Liver (tissue), 10 donors: Measurements from ENCODE around the gene TMBIM6. TPM values are rescaled to one million over a fixed set of nuclear protein-coding genes. Genes with fewer than 3 reads are reported as not detected.

Experiments used
- DNase-seq: peaks from one replicate; pipeline ENCODE4 v3.0.0-alpha.2; 2017; ENCODE audit warnings: low spot score
- H3K27ac ChIP-seq, 2 donors: one replicate each; pipeline ENCODE4 v1.7.0; 2013; ENCODE audit warnings: inconsistent platforms in 2 of 2, low read length in 2 of 2, control low read depth in 1 of 2, low read depth in 1 of 2, mild to moderate bottlenecking in 1 of 2
- H3K27me3 ChIP-seq, 4 donors: one replicate each; pipeline versions ENCODE4 v1.6.1 to v1.7.0; 2013; ENCODE audit warnings: low read length in 3 of 4, inconsistent platforms in 1 of 4, mild to moderate bottlenecking in 1 of 4, moderate library complexity in 1 of 4; ENCODE audit not compliant: control insufficient read depth in 4 of 4, insufficient read depth in 4 of 4
- H3K36me3 ChIP-seq, 4 donors: one replicate each; pipeline versions ENCODE4 v1.6.1 to v1.7.0; 2013; ENCODE audit warnings: low read length in 3 of 4, mild to moderate bottlenecking in 3 of 4, low read depth in 1 of 4, moderate library complexity in 1 of 4; ENCODE audit not compliant: control insufficient read depth in 4 of 4, insufficient read depth in 3 of 4
- H3K4me1 ChIP-seq, 4 donors: one replicate each; pipeline versions ENCODE4 v1.6.1 to v1.7.0; 2013; ENCODE audit warnings: low read length in 3 of 4, mild to moderate bottlenecking in 3 of 4, moderate library complexity in 1 of 4; ENCODE audit not compliant: control insufficient read depth in 4 of 4, insufficient read depth in 4 of 4
- H3K4me3 ChIP-seq, 3 donors: one replicate each; pipeline versions ENCODE4 v1.6.1 to v1.7.0; 2013; ENCODE audit warnings: low read length in 3 of 3, control low read depth in 1 of 3, low read depth in 1 of 3, mild to moderate bottlenecking in 1 of 3
- H3K9ac ChIP-seq, 2 donors: one replicate each; pipeline ENCODE4 v1.7.0; 2013; ENCODE audit warnings: low read length in 2 of 2, mild to moderate bottlenecking in 2 of 2, moderate library complexity in 2 of 2, control low read depth in 1 of 2, low read depth in 1 of 2
- H3K9me3 ChIP-seq, 4 donors: one replicate each; pipeline versions ENCODE4 v1.6.1 to v1.7.0; 2013; ENCODE audit warnings: low read length in 3 of 4; ENCODE audit not compliant: control insufficient read depth in 4 of 4
- ATF3 ChIP-seq: IDR thresholded peaks from 2 replicates; pipeline ENCODE4 v1.6.1; 2016; ENCODE audit warnings: antibody characterized with exemption
- CTCF ChIP-seq: fragments of 150-350 bp; IDR thresholded peaks from 2 replicates; pipeline ENCODE4 v1.5.1; 2017; ENCODE audit warnings: improper control_type of control experiment, low read depth, low read length; ENCODE audit not compliant: missing input control
- EGR1 ChIP-seq, 2 donors: IDR thresholded peaks; 2 replicates each; pipeline ENCODE4 v1.6.1; 2016 to 2018; ENCODE audit warnings: antibody characterized with exemption in 2 of 2, low read depth in 2 of 2
- FOXA2 ChIP-seq: IDR thresholded peaks from 2 replicates; pipeline ENCODE4 v1.6.1; 2016; ENCODE audit warnings: antibody characterized with exemption
- GABPA ChIP-seq, 2 donors: IDR thresholded peaks in 1 of 2; conservative IDR thresholded peaks in 1 of 2; 2 replicates each; pipeline ENCODE4 v1.6.1; 2016; ENCODE audit warnings: antibody characterized with exemption in 2 of 2, mild to moderate bottlenecking in 1 of 2, moderate library complexity in 1 of 2
- HNF4A ChIP-seq, 2 donors: conservative IDR thresholded peaks; 2 replicates each; pipeline ENCODE4 v1.6.1; 2016; ENCODE audit warnings: antibody characterized with exemption in 2 of 2, mild to moderate bottlenecking in 2 of 2
- HNF4G ChIP-seq: IDR thresholded peaks from 2 replicates; pipeline ENCODE4 v1.6.1; 2016; ENCODE audit warnings: antibody characterized with exemption
- JUND ChIP-seq, 2 donors: IDR thresholded peaks; 2 replicates each; pipeline ENCODE4 v1.6.1; 2016; ENCODE audit warnings: antibody characterized with exemption in 2 of 2
- MAX ChIP-seq: IDR thresholded peaks from 2 replicates; pipeline ENCODE4 v1.6.1; 2016; ENCODE audit warnings: antibody characterized with exemption
- NR2F2 ChIP-seq: IDR thresholded peaks from 2 replicates; pipeline ENCODE4 v1.6.1; 2016; ENCODE audit warnings: antibody characterized with exemption
- REST ChIP-seq: IDR thresholded peaks from 2 replicates; pipeline ENCODE4 v1.6.1; 2016; ENCODE audit warnings: antibody characterized with exemption, mild to moderate bottlenecking
- RXRA ChIP-seq, 2 donors: IDR thresholded peaks; 2 replicates each; pipeline ENCODE4 v1.6.1; 2017 to 2018; ENCODE audit warnings: antibody characterized with exemption in 2 of 2, mild to moderate bottlenecking in 1 of 2
- SP1 ChIP-seq: IDR thresholded peaks from 2 replicates; pipeline ENCODE4 v1.6.1; 2018; ENCODE audit warnings: antibody characterized with exemption, mild to moderate bottlenecking
- TAF1 ChIP-seq: conservative IDR thresholded peaks from 2 replicates; pipeline ENCODE4 v1.6.1; 2016; ENCODE audit warnings: antibody characterized with exemption, mild to moderate bottlenecking
- YY1 ChIP-seq: IDR thresholded peaks from 2 replicates; pipeline ENCODE4 v1.6.1; 2016; ENCODE audit warnings: antibody characterized with exemption, mild to moderate bottlenecking
- WGBS: extraction: QIAGEN DNeasy Blood & Tissue Kit; methylation state at CpG from one replicate; pipeline ENCODE4 v1.1.7; 2013; 5-methylcytosine and 5-hydroxymethylcytosine counted together
- polyA plus RNA-seq, 2 donors: library from polyadenylated mRNA; stranded (reverse) in 1 of 2; unstranded in 1 of 2; fragments of 200-250 nt in 1 of 2; fragments of >200 nt in 1 of 2; fragmentation: Nextera tagmentation in 1 of 2; extraction: Ambion mirVana in 1 of 2; gene quantifications; one replicate each; pipeline versions ENCODE4 v1.2.1 to v1.2.3, GENCODE V29; 2013 to 2015
- small RNA-seq: library from RNA; depleted of rRNA; stranded (forward); fragments of <200 nt; gene quantifications from one replicate; pipeline ENCODE3, GENCODE V24; 2014
- total RNA-seq, 2 donors: library from RNA; depleted of rRNA; stranded (reverse); fragments of >200 nt; gene quantifications; one replicate each; pipeline ENCODE4 v1.2.3, GENCODE V29; 2014
- TF ChIP-seq, protein P1 (sequence below): IDR thresholded peaks from 2 replicates; pipeline ENCODE4 v1.6.1; 2016; ENCODE audit warnings: antibody characterized with exemption
- donor health status: healthy.
- donor health status: healthy.
- donor health status: healthy.
- donor health status: healthy.
- donor health status: healthy.

TMBIM6 gene
- total and polyA plus RNA-seq, 4 donors, result 464 to 1,207 (median 713) TPM

- Histone ChIP-seq H3K4me3 (no peak overlapping the region), H3K27ac (no peak overlapping the region), H3K9ac (no peak overlapping the region), H3K27me3 (no peaks in the 10 kb centered on the region), H3K36me3 (no peaks in the 10 kb centered on the region), H3K9me3 (no peaks in the 10 kb centered on the region), H3K4me1 (no peaks in the 10 kb centered on the region)
- TF ChIP-seq HNF4A (conservative IDR thresholded peaks at IDR 0.05), result no peak
- TF ChIP-seq ATF3, result no peak
- no peak for TF ChIP-seq FOXA2
- TF ChIP-seq YY1, result no peak
- no peak for TF ChIP-seq SP1
- TF ChIP-seq REST, result no peak
- TF ChIP-seq GABPA (IDR thresholded peaks at IDR 0.05 in 1 of 2, conservative IDR thresholded peaks at IDR 0.05 in 1 of 2), result no peak
- no peak for TF ChIP-seq TAF1
- no peak for TF ChIP-seq EGR1 (IDR thresholded peaks at IDR 0.05; ENCODE audit: low read depth in 2 of 2)
- no peak for TF ChIP-seq MAX
- TF ChIP-seq NR2F2, result no peak
- no peak for TF ChIP-seq HNF4G
- TF ChIP-seq, protein P1, sequence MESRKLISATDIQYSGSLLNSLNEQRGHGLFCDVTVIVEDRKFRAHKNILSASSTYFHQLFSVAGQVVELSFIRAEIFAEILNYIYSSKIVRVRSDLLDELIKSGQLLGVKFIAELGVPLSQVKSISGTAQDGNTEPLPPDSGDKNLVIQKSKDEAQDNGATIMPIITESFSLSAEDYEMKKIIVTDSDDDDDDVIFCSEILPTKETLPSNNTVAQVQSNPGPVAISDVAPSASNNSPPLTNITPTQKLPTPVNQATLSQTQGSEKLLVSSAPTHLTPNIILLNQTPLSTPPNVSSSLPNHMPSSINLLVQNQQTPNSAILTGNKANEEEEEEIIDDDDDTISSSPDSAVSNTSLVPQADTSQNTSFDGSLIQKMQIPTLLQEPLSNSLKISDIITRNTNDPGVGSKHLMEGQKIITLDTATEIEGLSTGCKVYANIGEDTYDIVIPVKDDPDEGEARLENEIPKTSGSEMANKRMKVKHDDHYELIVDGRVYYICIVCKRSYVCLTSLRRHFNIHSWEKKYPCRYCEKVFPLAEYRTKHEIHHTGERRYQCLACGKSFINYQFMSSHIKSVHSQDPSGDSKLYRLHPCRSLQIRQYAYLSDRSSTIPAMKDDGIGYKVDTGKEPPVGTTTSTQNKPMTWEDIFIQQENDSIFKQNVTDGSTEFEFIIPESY, result no peak
- TF ChIP-seq JUND (IDR thresholded peaks at IDR 0.05), result no peak
- TF ChIP-seq RXRA (IDR thresholded peaks at IDR 0.05), result no peak
- TF ChIP-seq CTCF, result no peak
- DNase-seq, result no peak
- 88% methylated on average over 1 of the region's 1 CpG for WGBS
Observed at GRCh38 chr12:49813131-49813530, 71.8 kb downstream of the TMBIM6 start.

Small RNA genes lying within 50 kb of the gene (small RNA-seq; reads per million reads assigned to genes)
- not detected for gene AC020612.2
- gene LSM6P2, result not detected

Other genes with a start within 250 kb of the TMBIM6 start
- gene KCNH3, start 202.5 kb upstream of the TMBIM6 start, total RNA-seq, result under 1 TPM in 1 of 2 donors, not detected in 1; 0.19 TPM
- gene KCNH3, start 202.5 kb upstream of the TMBIM6 start, polyA plus RNA-seq, result under 1 TPM; 0.07 to 0.24 TPM
- gene MCRS1, start 173.4 kb upstream of the TMBIM6 start, total RNA-seq, result 10 to 100 TPM; 24.8 to 33.1 TPM
- 10 to 100 TPM; 20.0 to 27.4 TPM for gene MCRS1, start 173.4 kb upstream of the TMBIM6 start, polyA plus RNA-seq
- under 1 TPM; 0.19 to 0.84 TPM for gene FAM186B, start 135.9 kb upstream of the TMBIM6 start, total RNA-seq
- under 1 TPM; 0.33 to 0.51 TPM for gene FAM186B, start 135.9 kb upstream of the TMBIM6 start, polyA plus RNA-seq
- 1 to 10 TPM; 2.4 to 4.8 TPM for gene PRPF40B, start 118.0 kb upstream of the TMBIM6 start, total RNA-seq
- 1 to 10 TPM; 3.4 to 4.3 TPM for gene PRPF40B, start 118.0 kb upstream of the TMBIM6 start, polyA plus RNA-seq
- 1 to 10 TPM; 4.0 to 4.5 TPM for gene FMNL3, start 34.2 kb upstream of the TMBIM6 start, total RNA-seq
- gene FMNL3, start 34.2 kb upstream of the TMBIM6 start, polyA plus RNA-seq, result 1 to 10 TPM in 1 of 2 donors, under 1 TPM in 1; 0.72 to 1.2 TPM
- 1 to 10 TPM; 3.1 to 6.8 TPM for gene NCKAP5L, start 86.9 kb downstream of the TMBIM6 start, total RNA-seq
- gene NCKAP5L, start 86.9 kb downstream of the TMBIM6 start, polyA plus RNA-seq, result 1 to 10 TPM; 2.9 to 5.2 TPM
- gene BCDIN3D, start 101.5 kb downstream of the TMBIM6 start, total RNA-seq, result 1 to 10 TPM; 1.7 to 4.4 TPM
- 1 to 10 TPM; 2.0 to 2.2 TPM for gene BCDIN3D, start 101.5 kb downstream of the TMBIM6 start, polyA plus RNA-seq
- gene FAIM2, start 162.3 kb downstream of the TMBIM6 start, total RNA-seq, result under 1 TPM in 1 of 2 donors, not detected in 1; 0.23 TPM
- gene FAIM2, start 162.3 kb downstream of the TMBIM6 start, polyA plus RNA-seq, result under 1 TPM in 1 of 2 donors, not detected in 1; 0.06 TPM
- gene AQP2, start 209.2 kb downstream of the TMBIM6 start, total RNA-seq, result not detected
- gene AQP2, start 209.2 kb downstream of the TMBIM6 start, polyA plus RNA-seq, result not detected
- not detected for gene AQP5, start 220.3 kb downstream of the TMBIM6 start, total RNA-seq
- gene AQP5, start 220.3 kb downstream of the TMBIM6 start, polyA plus RNA-seq, result not detected
- not detected for gene AQP6, start 231.4 kb downstream of the TMBIM6 start, total RNA-seq
- under 1 TPM; 0.05 to 0.11 TPM for gene AQP6, start 231.4 kb downstream of the TMBIM6 start, polyA plus RNA-seq